HTERT RPE-1 (cell line): Measurements from ENCODE around the gene KPNB1.

ENCODE experiments used
- in situ Hi-C: fragments of 300-500 bp; cut with MboI; formaldehyde crosslinking; loops from 4 replicates; pipeline ENCODE4 v1.14.3; 2020; ENCODE audit warnings: low sequenced_read_pairs

KPNB1 gene

DNA sequence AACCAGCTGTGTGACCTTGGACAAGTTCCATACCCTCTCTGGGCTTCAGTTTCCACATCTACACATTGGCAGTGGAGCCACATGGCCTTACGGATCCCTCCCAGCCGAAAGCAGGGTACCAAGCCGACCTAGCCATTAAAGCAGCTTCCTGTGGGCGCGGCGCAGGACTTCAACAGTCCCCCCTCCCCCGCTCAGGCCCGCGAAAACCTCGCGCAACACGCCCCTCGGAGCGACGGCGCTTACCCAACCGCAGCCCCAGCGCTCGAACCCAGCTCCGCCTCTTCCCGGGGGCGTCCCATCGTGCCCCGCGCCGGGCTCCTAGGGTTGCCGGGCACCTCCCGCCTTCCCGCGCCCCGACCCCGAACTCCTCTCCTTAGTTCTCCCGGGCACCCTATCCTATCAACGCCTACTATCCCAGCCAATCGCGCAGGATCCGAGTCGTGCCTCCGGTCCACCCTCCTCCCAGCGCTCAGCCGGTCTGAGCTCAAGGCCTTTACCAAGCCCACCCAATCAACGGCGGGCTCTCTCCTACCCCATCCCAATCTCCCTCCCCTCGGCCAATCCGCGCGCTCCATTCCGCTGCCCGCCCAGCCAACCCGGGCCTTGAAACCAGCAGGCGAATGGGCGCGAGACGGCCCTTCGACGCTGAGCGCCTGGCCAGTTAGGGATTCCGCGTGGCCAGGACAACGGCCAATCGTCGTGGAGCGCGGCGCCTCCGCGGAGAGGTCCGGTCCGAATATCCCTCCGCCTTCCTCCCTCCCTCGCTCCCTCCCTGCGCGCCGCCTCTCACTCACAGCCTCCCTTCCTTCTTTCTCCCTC lies at the start of gene KPNB1:
Gene KPNB1 (plus strand): TSS at position 767 of the 819 bp plus-strand sequence. CDS start 326 bp downstream, outside the sequence.
- in situ Hi-C loops, result no loop called here

DNA sequence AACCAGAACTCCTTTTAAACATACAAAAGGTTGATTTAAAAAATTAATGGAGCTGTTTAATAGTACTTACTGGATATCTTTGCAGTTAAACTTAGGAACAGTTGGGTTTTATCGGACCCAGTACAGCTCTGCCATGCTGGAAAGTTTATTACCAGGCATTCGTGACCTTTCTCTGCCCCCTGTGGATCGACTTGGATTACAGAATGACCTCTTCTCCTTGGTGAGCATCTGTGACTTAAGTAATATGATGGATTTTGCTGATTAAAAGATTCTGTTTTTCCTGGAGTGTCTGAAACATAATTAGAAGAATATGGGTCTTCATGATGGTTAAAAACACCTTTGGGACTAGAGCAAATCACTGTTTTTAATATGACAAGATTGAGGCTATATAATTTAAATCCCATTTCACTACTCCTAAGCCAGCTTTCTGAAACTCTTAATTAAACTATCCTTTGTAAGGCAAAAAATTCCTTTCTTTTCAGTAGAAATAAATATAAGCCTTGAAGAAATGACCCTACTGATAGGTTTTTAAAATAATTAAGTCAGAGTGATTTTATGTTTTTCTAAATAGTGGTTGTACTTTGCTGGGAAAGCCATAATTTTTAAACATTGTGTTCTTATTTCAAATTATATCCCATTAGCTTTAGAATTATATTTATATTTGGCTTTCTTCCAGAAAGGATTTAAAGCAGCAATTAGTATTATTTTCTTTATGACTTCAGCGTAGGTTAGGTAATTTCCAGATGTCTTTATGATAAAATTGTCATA lies 45.7 kb upstream of the KPNB1 start:
- in situ Hi-C loops, result no loop called here

DNA sequence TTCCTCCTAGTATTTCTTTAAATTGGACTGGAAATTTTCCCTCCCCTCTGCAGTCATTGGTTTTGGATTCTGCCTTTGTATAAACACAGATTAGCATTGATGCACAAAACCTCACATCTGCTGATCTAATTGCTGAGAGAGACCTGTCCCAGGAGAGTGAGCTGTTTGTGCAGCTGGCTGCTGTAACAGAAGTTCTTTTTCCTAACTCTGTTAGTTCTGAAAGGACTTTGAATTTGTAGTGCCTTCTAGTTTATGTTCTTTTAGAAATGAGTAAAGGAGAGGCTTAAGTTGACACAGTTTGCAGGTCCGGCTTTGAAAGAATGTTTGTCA lies 45.2 kb upstream of the KPNB1 start:
- in situ Hi-C loops, result no loop called here

DNA sequence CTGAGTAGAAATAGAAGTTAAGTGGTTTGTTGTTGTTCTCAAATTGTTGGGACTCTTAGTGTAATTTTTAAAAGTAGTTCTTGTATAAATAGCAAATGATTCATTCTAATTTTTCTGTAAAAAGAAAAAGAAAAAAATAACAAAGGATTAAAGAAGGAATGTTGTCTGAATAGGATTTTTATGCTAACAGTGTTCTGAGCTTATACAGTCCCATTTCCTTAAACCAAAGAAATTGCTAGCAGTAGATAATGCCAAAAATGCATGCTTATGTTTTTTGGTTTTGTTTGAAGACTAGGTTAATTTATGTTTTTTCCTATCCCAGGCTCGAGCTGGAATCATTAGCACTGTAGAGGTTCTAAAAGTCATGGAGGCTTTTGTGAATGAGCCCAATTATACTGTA lies 44.7 kb upstream of the KPNB1 start:
- in situ Hi-C loops, result no loop called here

DNA sequence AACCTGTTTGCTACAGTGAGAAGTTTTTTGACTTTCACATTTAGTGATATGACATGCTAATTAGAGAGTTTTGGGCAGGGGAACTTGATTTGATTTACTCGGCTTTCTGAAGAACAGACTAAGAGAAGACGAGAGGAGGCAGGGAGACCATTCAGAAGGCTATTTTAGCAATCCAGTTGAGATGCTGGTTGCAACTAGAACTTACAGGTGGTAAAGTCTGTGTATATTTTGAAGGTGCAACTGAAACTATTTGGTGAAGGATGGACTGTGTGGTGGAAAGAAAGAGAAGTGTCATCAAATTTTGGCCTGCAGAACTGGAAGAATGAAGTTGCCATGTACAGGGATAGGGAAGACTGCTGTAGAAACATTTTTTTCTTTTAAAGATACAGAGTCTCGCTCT lies 42.2 kb upstream of the KPNB1 start:
- in situ Hi-C loops, result no loop called here

DNA sequence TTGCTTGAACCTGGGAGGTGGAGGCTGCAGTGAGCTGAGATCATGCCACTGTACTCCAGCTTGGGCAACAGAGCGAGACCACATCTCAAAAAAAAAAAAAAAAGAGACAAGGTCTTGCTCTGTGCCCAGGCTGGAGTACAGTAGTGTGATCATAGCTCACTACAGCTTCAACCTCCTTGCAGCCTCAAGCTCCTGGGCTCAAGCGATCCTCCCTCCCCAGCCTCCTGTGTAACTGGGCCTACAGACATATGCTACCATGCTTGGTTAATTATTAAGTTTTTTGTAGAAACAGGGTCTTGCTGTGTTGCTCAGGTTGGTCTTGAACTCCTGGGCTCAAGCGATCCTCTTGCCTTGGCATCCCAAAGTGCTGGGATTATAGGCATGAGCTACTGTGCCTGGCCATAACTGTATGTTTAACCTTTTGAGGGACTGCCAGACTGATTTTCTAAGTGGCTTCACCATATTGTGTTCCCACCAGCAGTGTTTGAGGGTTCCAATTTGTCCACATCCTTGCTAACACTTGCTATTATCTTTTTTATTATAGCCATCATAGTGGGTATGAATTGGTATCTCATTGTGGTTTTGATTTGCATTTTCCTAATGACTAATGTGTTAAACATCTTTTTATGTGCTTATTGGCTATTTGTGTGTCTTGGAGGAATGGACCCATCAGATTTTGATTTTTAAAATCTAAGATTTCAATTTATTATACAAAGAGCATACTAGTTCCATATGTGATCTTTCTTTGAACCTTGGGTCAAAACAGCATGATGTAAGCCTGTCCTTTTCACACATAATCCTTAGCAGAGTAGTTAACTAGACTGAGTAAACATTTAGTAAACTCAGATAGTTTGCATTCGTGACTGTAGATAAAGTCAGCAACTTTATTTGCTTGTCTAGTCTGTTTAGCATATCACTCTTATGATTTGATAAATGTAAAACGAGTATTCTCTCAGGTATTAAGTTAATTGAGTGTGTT lies 38.1 kb upstream of the KPNB1 start:
- in situ Hi-C loops, result no loop called here

DNA sequence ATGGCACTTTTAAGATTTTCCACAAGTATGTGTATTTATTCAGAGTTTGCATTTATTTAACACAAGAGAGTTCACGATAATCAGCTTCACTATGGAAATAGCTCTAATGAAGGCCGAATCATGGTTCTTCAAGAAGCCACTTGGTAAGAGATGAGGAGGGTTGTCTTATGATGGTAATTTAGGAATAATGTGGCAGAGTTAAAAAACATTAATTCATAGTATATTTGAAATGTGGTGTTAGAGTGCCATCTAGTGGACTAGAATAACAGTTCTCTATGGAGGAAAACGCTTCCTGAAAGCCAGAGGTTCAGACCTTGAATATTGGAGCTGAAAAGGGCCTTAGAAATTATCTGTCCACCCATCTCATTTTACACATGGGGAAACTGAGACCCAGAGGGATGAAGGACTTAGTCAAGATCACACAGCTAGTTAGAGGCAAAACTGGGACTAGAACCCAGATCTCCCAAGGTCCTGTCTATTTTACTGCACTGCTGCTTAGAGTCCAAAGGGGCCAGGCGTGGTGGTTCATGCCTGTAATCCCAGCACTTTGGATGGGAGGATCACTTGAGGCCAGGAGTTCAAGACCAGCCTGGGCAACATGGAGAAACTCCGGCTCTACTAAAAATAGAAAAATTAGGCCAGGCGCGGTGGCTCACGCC lies 33.8 kb upstream of the KPNB1 start:
- in situ Hi-C loops, result no loop called here

DNA sequence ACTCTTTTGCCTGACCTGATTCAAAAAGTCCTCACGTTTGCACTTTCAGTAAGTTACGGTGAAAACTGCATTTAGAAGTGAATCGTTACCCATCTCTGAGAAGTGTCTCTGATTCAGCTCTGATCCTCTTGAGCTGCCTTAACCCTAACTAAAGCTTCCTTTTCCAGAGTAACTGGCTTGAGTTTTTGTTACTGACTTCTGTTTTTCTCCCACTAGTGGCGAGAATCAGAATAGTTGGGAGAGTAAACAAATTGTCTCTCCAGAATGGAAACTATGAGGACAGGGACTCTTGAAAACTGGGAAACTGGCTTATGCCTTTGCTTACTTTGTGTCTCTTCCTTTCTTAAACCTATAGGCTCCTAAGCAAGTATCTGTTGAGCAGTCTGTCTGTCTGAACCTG lies 31.3 kb upstream of the KPNB1 start:
- in situ Hi-C loops, result no loop called here

DNA sequence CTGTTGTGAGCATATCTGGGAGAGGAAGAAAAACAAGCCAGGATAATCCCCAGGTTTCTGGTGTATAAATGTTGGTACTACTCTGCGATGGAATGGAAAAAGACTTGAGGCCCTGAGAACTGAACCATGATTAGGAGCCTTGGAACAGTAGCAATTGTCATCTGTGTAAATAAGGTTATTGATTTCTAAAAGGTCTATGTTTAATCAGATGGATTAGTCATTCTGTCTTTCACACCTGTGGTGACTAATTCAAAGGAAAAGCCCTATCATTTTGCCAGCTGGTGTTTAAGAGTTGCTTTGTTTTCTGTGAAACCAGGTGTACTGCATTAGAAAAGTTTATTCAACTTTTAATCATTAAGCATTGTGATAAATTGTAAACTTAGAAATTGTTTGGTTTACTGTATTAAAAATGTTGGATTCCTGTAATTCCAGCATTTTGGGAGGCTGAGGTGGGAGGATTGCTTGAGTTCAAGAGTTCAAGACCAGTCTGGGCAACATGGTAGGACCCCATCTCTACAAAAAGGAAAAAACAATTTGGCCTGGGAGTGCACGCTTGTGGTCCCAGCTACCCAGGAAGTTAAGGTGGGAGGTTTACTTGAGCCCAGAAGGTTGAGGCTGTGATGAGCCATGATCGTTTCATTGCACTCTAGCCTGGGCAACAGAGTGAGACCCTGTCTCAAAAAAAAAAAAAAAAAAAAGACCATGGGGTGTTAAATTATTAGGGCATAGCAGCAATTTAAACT lies 29.0 kb upstream of the KPNB1 start:
- in situ Hi-C loops, result no loop called here

DNA sequence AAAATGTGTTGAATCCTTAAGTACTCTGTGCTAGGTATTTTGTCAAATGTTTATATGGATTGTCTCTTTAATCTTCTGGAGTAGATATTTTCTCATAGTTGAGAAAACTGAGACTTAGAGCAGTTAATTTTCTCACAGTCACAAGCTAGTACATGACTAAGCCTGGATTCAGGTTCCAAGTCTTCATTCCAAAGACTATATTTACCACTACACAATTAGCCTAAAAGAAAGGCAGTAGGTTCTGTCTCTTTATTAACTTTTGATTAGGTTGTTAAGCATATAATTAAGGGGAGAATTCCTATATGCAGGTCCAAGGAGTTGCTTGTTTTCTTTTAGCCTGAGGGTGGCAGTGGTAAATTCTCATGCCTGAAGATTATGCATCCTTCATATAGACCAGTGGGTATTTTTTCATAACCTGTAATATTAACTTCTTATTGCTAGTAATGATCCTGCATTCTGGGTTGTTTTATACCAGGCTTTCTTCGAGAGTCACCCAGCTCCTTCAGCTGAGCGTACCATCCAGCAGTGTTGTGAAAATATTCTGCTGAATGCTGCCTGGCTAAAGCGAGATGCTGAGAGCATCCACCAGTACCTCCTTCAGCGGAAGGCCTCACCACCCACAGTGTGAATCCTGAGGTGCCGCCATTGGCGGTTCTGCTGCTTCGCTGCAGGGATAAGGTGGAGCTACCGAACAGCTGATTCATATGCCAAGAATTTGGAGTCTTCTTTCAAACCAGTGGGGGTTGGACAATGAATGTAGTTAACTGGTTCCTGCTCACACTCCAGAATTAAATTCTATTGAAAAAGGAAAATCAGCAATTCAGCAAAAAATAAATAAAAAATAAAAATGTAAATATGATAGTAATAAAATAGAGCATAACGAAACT lies 28.2 kb upstream of the KPNB1 start:
- in situ Hi-C loops, result no loop called here

DNA sequence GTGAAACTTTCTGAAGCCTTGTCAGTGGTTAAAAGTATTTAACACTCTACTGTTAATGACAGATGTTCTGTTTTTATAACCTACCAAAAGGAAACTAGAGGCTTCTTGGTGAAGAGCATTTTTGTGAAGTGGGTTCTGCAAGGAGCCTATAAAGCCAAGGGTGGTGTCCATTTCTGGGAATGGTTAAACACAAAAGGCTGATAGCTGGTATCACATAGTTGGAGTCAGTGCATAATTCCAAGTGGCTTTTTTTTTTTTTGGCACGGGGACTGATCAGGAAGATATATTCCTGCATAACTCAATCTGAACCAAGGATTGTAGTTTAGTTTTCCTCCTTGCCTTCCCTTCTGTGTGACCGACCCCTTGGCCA lies 27.6 kb upstream of the KPNB1 start:
- in situ Hi-C loops, result no loop called here

DNA sequence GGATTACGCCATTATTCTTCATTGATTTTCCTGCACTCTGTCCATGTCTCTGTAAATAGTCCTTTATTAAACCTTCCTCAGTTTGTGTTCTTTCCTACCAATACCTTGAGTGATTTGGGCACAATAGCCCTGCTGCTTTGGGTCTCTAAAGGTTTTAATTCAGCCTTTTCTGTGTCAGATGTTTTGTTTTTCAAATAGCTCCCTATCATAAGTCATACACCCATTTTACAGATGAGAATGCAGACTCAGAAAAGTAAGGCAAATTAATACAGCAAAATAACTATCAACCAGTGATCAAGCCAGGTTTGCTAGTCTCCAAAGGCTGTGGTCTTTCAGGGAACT lies 25.0 kb upstream of the KPNB1 start:
- in situ Hi-C loops, result no loop called here

DNA sequence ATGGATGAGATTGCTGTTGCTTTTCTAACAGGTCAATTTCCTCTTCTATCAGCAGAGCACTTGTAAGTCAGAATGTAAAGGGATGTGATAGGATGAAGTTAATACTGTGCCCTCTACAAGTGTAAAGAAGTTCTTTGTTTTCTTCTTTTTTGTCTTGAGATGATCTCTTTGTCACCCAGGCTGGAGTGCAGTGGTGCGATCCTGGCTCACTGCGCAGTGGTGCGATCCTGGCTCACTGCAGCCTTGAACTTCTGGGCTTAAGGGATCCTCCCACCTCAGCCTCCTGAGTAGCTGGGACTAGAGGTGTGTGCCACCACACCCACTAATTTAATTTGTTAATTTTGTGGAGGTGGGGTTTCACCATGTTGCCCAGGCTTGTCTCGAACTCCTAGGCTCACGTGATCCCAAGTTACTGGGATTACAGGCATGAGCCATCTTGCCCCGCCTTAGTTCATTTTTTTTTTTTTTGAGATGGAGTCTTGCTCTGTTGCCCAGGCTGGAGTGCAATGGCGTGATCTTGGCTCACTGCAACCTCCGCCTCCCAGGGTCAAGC lies 21.6 kb upstream of the KPNB1 start:
- in situ Hi-C loops, result no loop called here

DNA sequence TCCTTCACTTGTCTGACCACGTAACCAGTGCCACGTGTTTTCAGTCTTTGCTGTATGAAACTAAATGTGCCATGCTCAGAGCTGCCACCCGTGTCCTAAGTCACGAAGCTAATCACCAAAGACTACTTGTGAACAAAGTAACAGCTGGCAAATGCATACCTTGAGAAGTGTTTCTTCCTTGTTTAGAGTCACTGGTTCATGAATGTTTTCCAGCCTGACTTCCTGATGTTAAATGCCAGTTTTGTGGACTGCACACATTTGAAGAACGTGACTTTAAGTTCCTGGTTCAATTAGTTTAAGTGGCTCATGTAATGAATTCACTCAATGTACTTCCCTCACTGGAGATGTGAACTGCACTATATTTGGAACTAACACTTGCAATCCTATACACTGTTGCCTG lies 19.9 kb upstream of the KPNB1 start:
- in situ Hi-C loops, result no loop called here

DNA sequence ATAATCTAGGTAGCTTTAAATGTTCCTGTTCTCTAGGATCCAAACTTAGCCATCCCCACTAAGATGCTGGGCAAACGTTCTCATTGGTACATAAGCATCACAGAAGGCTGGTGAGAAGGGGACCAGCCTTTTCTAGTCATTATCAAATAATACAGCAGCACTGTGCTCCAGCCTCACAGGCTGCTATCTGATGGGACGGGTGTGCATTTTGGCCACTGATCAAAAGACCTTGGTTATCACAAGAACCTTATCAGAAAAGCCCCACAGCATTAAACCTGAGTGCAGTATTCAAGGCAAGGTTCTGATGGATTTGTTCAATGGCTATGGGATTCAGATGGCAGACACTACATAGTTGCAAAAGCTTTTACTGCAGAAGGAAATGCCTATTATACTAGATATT lies 19.1 kb upstream of the KPNB1 start:
- in situ Hi-C loops, result no loop called here

DNA sequence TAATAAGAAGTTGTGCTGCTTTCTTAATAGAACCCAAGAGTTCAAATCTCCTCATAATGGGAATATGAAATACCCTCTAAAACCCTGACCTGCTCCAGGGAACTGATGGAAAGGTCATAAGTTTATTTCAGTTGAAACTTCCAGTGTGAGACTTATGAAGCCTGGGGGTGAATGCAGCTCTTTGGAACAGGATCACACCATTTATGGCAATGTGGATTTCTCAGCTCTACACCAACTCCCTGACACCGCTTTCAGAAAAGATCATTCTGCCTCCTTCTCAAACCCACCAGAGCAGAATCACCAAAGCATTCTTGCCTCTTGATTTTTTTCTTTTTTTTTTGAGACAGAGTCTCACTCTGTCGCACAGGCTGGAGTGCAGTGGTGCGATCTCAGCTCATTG lies 16.7 kb upstream of the KPNB1 start:
- in situ Hi-C loops, result no loop called here

DNA sequence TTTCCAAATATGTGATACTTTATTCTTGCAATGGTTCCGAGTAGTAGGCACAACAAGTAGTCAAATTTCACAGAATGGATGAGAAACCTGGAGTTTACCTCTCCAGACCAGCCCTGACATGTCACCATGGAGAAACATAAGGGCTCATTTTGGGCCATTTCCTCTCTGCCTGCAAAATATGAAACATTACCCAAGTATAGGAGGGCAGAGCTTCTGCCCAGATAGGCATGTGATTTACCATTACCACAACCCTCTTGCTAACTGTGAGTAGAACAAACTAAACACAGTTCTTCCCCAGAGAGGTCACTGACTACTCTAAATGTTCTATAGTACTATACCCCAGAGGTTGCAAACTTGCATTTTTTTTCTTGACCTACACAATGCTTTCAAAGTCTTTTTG lies 15.7 kb upstream of the KPNB1 start:
- in situ Hi-C loops, result no loop called here

DNA sequence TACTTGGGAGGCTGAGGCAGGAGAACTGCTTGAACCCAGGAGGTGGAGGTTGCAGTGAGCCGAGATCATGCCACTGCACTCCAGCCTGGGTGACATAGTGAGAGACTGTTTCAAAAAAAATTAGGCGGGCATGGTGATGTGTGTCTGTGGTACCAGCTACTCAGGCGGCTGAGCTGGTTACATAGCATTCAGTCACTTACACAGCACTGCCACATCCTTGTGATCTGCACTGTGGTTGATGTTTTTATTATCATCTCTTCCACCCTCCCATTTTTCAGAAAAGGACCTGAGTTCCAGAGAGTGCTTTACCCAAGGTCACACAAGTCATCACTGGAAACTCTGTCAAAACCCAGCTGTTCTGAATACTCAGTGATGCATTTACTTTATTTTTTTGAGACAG lies 14.8 kb upstream of the KPNB1 start:
- in situ Hi-C loops, result no loop called here

DNA sequence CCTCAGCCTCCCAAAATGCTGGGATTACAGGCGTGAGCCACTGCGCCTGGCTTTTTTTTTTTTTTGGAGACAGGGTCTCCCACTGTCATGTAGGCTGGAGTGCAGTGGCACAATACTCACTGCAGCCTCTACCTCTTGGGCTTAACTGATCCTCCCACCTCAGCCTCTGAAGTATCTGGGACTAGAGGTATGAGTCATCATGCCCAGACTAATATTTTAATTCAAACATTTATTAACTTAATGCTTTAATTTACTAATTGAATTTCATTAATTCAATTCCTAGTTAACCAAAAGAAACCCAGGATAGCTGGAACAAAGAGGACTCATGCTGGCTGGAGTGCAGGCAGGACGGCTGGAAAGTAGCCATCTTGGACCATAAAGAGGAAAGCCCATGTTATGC lies 14.0 kb upstream of the KPNB1 start:
- in situ Hi-C loops, result no loop called here
